ENCODE data around the gene PRODH.
"Not testable (repeated sequence)": the region's sequence is repeated elsewhere in the genome, so short reads cannot be mapped to it uniquely, and the experiment has no call there.

The PRODH gene

GRCh38 chr22:18968011-18968749, 32.1 kb upstream of the PRODH start:
- Histone ChIP-seq H2AFZ (ENCODE audit: low read depth, low read length, severe bottlenecking) (no peak overlapping the region), H3K36me3 (ENCODE audit: low read length) (no peaks in the 10 kb centered on the region), H3K27ac (ENCODE audit: low read depth, low read length) (no peak overlapping the region), H3K9me3 (ENCODE audit: insufficient read depth, low read length) (no peaks in the 10 kb centered on the region), H4K20me1 (ENCODE audit: low read depth, low read length) (no peaks in the 10 kb centered on the region), H3K9ac (ENCODE audit: low read length) (no peak overlapping the region), H3K4me2 (ENCODE audit: low read depth, low read length, poor library complexity, severe bottlenecking) (no peak overlapping the region), H3K79me2 (ENCODE audit: insufficient read depth, low read length) (no peaks in the 10 kb centered on the region), H3K27me3 (ENCODE audit: low read length) (no peaks in the 10 kb centered on the region), H3K9me2 (replicated peaks; ENCODE audit: insufficient read depth, low read length) (no peaks in the 10 kb centered on the region), H3F3A (ENCODE audit: insufficient read depth) (no peaks in the 10 kb centered on the region), H3K4me3 (ENCODE audit: insufficient read depth, low read length, poor library complexity, severe bottlenecking) (no peak overlapping the region)
- TF ChIP-seq CTCF (IDR thresholded peaks at IDR 0.05; ENCODE audit: insufficient read depth, low read length, poor library complexity, severe bottlenecking) (no peak), EZH2phosphoT487 (conservative IDR thresholded peaks at IDR 0.05; ENCODE audit: low read length) (no peak)

- not testable (repeated sequence) for H3K9me2 ChIP-seq (replicated peaks; ENCODE audit: insufficient read depth, low read length); H3K4me3 ChIP-seq (ENCODE audit: insufficient read depth, low read length, poor library complexity, severe bottlenecking); H3K27ac ChIP-seq (ENCODE audit: low read depth, low read length); H4K20me1 ChIP-seq (ENCODE audit: low read depth, low read length); H3K27me3 ChIP-seq (ENCODE audit: low read length); H3F3A ChIP-seq (ENCODE audit: insufficient read depth); H3K9ac ChIP-seq (ENCODE audit: low read length); H3K36me3 ChIP-seq (ENCODE audit: low read length); H3K9me3 ChIP-seq (ENCODE audit: insufficient read depth, low read length); H3K79me2 ChIP-seq (ENCODE audit: insufficient read depth, low read length); H3K4me2 ChIP-seq (ENCODE audit: low read depth, low read length, poor library complexity, severe bottlenecking); H2AFZ ChIP-seq (ENCODE audit: low read depth, low read length, severe bottlenecking)
Observed at GRCh38 chr22:18967391-18968010, 31.4 kb upstream of the PRODH start.

- TF ChIP-seq CTCF (IDR thresholded peaks at IDR 0.05; ENCODE audit: insufficient read depth, low read length, poor library complexity, severe bottlenecking) = no peak
- TF ChIP-seq EZH2phosphoT487 (conservative IDR thresholded peaks at IDR 0.05; ENCODE audit: low read length) = no peak
- Histone ChIP-seq H3K79me2 (ENCODE audit: insufficient read depth, low read length) (no peaks in the 10 kb centered on the region), H4K20me1 (ENCODE audit: low read depth, low read length) (no peaks in the 10 kb centered on the region), H3F3A (ENCODE audit: insufficient read depth) (no peaks in the 10 kb centered on the region), H3K4me3 (ENCODE audit: insufficient read depth, low read length, poor library complexity, severe bottlenecking) (no peak overlapping the region), H3K27me3 (ENCODE audit: low read length) (no peaks in the 10 kb centered on the region), H3K9ac (ENCODE audit: low read length) (no peak overlapping the region), H3K36me3 (ENCODE audit: low read length) (no peaks in the 10 kb centered on the region), H3K27ac (ENCODE audit: low read depth, low read length) (no peak overlapping the region), H3K4me2 (ENCODE audit: low read depth, low read length, poor library complexity, severe bottlenecking) (no peak overlapping the region), H2AFZ (ENCODE audit: low read depth, low read length, severe bottlenecking) (no peak overlapping the region), H3K9me3 (ENCODE audit: insufficient read depth, low read length) (no peaks in the 10 kb centered on the region), H3K9me2 (replicated peaks; ENCODE audit: insufficient read depth, low read length) (no peaks in the 10 kb centered on the region)
Observed at GRCh38 chr22:18966748-18967147, 30.7 kb upstream of the PRODH start.
